GDM1 (cell line): Measurements from ENCODE around the gene FAAP100.
"Not testable (repeated sequence)": the region's sequence is repeated elsewhere in the genome, so short reads cannot be mapped to it uniquely, and the experiment has no call there.

ENCODE experiments used
- DNase-seq: peaks from one replicate; lab custom pipeline; 2025; lab: John Stamatoyannopoulos, UW

The FAAP100 gene

DNA sequence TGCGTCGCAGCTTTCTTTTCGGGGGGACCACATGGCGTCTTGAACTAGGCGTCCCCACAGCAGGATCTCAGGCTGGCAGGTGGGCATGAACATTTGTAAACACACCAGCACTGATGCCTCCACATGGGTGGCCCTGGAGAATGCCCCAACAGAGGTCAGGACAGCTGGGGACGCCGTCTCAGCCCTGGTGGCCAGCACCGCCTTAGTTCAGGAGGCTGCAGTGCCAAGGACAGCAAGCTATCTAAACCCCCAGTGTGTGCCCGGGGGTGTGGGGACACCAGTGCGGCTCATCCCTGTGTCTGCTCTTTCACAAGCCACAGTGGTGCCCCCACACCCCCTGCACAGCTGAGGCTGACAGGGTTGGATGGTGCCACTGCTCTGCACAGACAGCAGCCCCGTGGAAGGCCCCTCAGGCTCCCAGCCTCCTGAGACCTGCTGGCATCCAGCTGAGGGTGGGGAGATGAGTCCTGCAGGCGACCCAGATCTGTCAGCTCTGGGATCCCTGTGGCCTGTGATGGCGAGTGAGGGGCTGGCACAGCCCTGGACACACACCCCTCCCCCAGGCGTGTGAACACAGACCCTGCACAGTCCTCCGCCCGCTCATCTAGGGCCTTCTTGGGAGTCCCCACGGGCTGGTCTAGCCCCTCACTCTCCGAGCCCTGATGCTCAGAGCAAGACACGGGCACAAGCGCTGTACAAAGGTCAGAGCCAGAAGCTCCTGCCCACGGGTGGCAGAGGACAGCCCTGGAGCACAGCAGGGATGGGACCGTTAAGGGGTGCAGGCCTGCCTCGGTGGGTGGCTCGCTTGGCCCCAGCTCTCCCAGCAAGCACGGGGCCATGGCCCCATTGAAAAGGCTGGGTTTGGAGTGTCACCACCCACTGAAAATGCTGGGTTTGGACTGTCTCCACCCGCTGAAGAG is 13.2 kb downstream of the FAAP100 start:
- no peak for DNase-seq

DNA sequence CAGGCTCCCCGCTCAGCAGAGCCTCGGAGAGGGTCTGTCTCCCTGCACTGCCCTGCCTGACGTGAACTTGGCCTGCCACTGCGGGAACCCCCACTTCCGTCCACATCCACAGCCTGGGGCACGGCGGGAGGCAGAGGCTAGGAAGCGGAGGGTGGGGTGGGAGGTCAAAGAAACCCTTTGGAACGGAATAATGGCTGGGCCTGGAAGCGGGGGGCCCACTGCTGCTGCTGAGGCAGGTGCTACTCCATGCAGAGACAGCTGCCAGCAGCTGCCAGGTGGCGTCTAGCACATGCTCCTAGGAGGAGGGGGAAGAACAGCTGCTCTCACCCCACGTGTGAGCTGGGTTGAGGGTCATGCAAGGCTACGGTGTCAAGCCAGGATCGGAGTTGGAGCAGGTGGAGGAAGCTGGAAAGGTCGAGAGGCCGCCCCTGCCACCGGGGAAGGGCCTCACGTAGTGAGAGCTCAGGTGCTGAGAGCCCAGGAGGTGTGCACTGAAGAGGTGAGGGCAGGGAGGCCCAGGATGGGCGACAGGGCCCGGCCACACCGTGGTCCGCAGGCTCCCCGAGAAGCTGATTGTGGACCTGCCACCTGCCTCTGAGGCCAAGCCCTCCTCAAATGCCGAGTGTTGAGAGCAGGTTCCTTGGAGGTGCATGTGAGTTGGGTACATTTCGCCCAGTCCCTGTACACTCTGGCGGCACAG is 14.1 kb downstream of the FAAP100 start:
- DNase-seq: no peak

DNA sequence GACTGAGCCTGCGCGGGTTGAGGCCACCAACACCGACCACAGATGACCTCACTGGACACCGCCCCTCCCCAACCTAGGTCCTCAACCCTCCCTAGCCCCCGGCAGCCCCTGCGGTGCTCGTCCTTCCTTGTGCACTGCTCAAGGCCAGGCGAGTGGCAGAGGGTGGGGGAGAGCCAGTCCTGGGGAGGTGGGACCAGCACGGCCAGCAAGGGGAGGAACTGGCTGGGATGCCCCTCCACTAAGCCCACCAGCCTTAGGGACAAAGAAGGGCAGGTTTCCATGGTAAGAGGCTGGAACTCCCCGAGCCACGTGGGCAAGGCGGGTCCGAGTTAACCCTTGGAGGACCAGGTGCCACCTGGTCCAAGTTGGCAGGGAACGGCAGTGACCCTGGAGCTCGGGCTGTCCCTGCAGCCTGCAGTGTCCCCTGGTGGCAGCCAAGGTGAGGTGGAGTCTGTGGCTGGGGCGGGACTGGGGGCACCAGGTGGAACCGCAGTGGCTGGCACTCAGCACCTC is 14.8 kb downstream of the FAAP100 start:
- DNase-seq: peak; percentile 17

DNA sequence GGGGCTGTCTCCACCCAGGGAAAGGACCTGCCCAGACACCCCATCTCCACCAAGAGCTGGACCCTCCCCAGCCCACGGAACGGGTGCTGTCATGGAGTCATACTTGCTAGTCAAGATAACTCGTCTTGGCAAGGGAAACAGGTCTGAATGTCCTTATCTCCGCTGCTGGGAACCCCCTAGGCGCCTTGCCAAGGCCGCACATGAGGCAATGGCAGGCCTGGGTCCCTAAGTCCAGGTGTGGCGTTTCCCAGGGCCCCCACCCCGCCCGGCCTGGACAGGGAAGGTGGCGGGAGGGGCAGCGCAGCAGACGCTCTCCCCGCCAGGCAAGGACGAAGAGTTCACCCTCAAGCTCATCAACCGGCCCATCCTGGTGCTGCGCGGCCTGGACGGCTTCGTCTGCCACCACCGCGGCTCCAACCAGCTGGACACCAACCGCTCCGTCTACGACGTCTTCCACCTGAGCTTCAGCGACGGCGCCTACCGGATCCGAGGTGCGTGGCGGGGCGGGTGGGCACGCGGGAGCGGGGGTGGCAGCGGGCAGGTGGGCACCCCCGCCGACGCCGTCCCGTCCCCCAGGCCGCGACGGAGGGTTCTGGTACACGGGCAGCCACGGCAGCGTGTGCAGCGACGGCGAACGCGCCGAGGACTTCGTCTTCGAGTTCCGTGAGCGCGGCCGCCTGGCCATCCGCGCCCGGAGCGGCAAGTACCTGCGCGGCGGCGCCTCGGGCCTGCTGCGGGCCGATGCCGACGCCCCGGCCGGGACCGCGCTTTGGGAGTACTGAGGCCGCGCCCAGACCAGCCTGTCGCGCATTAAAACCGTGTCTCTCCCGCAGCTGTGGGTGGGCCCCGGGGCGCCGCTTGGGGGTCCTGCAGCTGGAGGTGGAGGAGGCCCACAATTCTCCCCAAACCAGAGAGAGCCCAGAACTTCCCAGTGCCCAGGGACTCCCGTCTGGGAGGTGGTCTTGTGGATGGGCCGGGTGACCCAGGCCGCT is 15.6 kb downstream of the FAAP100 start:
- DNase-seq: no peak

DNA sequence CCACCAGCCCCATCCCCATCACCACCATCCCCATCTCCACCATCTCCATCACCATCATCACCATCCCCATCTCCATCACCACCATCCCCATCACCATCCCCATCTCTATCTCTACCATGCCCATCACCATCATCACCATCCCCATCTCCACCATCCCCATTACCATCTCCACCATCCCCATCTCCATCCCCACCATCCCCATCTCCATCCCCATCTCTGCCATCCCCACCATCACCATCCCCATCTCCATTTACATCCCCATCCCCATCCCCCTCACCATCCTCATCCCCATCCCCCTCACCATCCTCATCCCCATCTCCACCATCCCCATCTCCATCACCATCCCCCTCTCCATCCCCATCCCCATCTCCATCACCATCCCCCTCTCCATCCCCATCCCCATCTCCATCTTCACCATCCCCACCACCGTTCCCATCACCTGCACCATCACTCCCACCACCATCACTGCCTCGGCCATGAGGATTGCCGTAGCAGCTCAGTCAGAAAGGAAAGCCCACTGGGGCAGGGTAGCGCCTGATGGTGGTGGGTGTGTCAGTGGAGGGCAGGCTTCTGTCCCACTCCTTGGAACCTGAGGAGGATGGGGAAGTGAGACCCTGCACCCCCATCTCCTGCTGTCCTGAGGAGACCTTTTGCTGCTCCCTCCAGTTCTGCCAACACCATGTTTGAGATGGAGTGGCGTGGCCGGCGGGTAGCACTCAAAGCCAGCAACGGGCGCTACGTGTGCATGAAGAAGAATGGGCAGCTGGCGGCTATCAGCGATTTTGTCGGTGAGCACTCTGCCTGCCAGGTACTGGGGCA is 16.5 kb downstream of the FAAP100 start:
- DNase-seq: no peak

DNA sequence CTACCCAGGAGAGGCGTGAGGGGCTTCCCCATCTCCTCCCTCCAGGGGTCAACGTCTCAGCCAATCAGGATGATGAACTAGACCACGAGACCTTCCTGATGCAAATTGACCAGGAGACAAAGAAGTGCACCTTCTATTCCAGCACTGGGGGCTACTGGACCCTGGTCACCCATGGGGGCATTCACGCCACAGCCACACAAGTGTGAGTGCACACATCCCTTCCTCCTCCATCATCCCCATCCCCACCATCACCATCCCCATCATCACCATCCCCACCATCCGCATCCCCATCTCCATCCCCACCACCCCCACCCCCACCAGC is 17.2 kb downstream of the FAAP100 start:
- DNase-seq: no peak

DNA sequence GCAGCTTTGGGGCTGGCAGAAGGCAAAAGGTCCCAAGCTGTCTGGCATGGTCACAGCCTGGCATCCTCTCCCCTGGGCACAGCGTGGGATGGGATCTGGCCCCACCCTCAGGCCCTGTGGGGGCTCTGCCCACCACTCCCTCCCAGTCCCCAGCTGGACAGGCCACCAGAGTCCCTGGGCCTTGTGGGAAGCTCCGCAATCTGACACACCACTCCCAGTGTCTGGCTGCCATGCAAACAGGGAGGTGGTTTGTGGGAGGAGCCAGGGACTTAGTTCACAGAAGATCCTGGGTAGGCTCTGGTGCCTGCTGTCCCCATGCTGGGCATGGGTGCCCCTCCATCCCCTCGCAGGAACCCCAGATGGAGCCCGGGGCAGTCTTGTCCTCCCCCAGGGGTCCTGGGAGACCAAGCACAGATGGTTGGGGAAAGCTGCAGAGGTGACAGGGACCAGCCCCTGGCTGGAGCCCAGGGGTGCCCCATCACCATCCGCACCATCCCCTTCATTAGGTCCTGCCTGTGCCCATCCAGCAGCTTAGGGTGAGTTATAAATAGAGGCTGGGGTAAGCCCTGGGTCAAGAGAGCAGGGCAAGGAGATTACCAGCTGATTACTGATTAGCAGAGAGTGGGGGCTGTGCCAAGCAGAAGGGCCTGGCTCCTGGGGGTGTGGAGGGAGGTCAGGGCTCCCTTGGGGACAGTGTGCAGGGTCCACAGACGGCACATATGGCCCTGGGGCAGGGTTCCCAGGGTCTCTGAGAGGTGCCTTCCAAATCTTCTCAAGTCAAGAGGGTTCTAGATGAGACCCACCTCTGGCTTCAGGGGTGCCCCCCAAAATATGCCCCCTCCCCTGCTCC is 17.8 kb downstream of the FAAP100 start:
- DNase-seq: no peak

DNA sequence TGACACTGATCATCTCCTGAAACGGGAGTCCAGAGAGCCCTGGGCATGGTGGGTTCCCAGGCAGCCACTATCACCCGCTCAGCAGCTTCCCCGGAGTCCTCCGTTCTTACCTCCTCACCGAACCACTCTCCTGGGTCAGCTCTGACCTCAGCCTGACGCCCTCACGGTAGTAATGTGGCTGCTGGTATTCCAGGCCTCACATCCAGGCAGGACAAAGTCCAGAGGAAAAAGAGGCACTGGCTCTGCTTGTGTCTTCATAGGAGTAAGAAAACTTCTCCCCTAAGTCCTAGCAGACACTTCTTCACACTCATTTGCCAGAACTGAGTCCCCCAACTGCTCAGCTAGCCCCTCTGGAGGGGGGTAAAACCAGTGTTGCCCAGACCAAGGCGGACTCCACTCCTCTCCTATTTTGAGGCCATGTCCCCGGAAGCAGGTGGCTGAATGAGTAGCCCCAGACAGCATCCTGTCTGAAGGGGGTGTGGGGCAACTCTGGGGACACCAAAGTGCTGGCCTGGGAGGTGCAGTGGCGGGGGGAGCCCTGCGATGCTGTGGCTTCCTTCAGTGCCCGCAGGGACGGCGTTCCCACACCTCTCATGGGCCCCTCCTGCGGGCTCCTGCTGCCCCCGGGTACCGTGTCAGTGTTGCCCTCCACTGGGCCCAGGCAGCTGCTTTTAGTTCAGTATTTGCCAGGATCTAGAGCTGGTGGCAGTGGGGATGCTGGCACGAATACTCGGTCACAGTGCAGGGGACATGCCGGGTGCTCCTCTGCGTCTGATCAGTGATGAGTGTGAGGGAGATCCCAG is 18.6 kb downstream of the FAAP100 start:
- no peak for DNase-seq

DNA sequence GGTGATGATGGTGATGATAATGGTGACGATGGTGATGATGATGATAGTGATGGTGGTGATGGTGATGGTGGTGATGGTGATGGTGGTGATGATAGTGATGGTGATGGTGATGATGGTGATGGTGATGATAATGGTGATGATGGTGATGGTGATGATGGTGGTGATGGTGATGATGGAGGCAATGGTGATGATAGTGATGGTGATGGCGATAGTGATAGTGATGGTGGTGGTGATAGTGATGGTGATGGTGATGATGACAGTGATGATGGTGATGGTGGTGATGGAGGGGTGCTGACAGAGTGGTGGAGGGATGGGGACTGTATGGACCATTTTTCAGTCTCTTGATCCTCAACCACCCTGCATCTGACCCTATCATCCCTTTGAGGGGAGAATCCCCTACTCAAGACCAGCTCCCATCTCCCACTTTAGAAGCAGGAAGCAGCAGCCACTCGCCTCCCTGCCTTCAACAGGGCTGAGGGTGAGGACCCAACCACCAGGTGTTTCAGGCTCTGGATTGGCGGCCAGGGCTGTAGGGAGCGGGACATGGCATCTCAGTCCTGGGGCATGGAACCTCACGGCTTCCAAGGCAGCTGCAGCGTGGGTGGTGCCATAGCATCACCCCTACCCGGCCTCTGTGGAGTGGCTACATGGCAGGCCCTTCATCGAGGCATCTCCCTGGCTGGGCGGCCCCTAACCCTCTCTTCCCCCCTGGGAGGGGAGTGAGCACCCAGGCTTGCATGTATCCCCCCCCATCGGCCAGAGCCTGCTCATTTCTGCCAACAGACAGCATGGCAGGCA is 19.5 kb downstream of the FAAP100 start:
- DNase-seq: no peak

DNA sequence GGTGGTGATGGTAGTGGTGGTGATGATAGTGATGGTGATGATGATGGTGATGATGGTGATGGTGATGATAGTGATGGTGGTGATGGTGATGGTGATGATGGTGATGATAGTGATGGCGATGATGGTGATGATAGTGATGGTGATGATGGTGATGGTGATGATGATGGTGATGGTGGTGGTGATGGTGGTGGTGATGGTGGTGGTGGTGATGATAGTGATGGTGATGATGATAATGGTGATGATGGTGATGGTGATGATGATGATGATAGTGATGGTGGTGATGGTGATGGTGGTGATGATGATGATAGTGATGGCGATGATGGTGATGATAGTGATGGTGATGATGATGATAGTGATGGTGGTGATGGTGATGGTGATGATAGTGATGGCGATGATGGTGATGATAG is 20.2 kb downstream of the FAAP100 start:
- DNase-seq: not testable (repeated sequence)

DNA sequence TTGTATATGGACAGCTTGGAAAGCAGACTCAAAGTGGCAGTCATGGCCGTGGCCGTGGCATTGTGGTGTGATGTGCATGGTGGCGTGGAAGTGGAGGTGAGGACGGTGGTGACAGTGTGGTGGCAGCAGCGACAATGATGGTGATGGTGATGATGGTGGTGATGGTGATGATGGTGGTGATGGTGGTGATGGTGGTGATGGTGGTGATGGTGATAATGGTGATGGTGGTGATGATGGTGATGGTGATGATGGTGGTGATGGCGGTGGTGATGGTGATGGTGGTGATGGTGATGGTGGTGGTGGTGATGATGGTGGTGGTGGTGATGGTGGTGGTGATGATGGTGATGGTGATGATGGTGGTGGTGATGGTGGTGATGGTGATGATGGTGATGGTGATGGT is 21.1 kb downstream of the FAAP100 start:
- not testable (repeated sequence) for DNase-seq

DNA sequence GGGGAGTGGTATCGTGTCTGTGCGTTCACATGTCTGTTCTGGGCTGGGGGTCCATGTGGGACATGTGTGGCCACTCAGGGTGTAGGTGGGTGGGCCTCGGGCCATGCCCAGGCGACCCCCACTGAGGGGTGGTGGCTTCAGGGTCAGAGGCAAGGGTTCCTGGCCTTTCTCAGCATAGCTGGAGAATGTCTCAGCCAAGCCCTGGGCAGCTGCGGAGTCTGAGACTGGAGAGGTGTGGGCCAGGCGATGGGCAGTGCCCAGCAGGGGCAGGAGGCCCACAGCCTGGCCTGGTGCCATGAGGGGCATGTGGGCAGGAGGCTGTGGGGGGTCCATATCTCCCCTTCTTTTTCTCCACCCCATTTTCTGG is 22.7 kb downstream of the FAAP100 start:
- DNase-seq: no peak

DNA sequence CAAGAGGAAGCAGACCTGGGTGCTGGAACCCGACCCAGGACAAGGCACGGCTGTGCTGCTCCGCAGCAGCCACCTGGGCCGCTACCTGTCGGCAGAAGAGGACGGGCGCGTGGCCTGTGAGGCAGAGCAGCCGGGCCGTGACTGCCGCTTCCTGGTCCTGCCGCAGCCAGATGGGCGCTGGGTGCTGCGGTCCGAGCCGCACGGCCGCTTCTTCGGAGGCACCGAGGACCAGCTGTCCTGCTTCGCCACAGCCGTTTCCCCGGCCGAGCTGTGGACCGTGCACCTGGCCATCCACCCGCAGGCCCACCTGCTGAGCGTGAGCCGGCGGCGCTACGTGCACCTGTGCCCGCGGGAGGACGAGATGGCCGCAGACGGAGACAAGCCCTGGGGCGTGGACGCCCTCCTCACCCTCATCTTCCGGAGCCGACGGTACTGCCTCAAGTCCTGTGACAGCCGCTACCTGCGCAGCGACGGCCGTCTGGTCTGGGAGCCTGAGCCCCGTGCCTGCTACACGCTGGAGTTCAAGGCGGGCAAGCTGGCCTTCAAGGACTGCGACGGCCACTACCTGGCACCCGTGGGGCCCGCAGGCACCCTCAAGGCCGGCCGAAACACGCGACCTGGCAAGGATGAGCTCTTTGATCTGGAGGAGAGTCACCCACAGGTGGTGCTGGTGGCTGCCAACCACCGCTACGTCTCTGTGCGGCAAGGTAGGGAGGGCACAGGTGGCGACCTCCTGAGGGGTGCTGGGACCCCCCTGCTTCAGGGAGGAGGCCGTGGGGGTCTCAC is 23.3 kb downstream of the FAAP100 start:
- DNase-seq: no peak

DNA sequence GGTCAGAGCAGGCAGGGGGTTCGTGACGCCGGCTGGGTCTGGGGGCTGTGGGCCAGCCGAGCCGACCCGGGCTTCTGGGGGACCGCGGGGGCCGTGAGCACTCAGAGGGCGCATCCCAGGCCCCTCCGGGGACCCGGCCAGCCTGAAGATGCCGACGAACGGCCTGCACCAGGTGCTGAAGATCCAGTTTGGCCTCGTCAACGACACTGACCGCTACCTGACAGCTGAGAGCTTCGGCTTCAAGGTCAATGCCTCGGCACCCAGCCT is 23.8 kb downstream of the FAAP100 start:
- DNase-seq: no peak

DNA sequence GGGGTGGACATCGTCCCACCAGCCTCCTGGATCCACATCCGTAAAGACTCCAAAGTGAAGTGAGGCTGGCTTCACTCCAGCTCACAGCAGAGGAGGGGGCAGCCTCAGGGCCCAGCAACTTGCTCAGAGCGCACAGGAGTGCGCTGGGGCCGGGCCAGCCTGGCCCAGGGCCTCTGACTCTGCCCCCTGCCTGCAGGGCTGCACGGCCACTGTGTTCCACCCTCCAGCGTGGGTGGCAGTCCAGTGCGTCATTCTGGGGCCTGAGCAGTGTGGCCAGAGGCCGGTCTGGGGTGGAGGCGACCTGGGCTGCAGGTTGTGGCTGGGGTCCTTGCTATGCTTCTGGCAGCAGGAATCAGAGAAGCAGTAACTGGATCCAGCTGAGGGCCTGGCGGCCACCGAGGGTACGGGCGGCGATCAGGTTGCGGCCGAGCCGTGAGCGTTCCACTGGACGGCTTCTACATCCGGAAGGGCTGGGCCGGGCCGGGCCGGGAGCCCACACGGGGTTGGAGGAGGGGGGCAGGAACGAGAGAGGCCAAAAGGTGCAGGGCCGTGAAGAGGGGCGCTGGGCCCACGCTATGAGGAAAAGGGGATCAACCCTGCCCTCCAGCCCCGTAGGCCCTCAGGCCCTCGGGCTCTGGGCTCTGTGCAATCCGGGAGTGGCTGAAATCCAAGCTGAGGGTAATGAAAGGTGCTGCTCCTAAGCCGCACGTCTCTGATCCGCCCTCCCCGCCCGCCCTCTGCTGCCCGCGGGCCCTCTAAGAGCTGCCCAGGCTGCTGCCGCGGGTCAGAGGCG is 24.4 kb downstream of the FAAP100 start, which contains the start of gene FSCN2:
TSS of gene FSCN2 (plus strand) at position 787 of the 793 bp plus-strand sequence. CDS start 155 bp downstream, outside the sequence.
- DNase-seq: no peak

DNA sequence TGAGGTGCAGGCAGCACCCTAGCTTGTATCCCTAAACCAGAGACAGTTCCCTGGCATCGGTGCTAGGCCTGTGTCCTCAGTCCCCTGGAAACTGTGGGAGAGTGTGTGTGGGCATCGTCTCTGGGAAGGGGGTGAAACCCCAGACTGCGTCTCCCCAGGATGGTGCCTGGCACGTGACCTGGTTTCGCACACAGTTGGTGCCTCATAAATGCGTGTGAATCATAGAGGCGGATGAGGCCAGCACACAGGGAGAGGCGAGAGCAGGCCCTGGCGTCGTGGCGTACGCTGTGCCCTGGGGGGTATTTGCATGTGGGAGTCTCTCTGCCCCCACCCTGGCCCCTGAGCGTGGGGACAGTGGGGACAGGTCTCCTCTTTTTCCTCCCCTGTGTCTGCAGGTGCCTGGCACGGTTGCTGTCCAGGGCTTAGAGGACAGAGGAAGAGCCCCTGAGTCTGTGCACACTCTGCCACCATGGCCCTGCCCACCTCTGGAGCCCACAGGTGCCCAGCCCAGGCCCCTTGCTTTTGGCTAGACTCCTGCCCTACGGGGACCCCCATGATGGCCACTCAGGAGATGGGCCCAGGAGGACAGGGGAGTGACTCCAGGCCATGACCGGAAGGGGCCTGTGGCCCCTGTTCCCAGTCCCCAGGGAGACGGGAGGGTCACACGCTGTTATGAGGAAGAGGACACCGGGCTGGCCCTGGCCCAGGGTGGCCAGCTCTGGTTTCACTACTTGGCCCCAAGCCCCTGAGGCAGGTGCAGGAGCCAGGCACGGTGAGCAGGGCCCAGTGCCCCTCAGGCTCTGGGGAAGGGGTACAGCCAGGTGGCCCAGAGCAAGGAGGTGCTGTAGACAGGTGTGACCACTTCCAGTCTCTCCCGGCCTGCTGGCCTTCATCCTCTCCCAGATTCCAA is 25.2 kb downstream of the FAAP100 start:
- DNase-seq: no peak
